Naive thymus-derived CD8-positive, alpha-beta T cell (primary cell): ENCODE data around the gene LMLN. TPM values are rescaled to one million over a fixed set of nuclear protein-coding genes. Genes with fewer than 3 reads are reported as not detected.

Source experiments
- ATAC-seq, 2 donors: fragments of 150-1000 bp; cut with Tn5 transposase in 1 of 2; sonication (Bioruptor Pico), chemical (Tn5 transposase) in 1 of 2; 1 replicate in 1 of 2; 2 replicates in 1 of 2; pipeline ENCODE4 v1.10.0; 2021; ENCODE audit warnings: mild to moderate bottlenecking in 2 of 2, moderate library complexity in 2 of 2
- POLR2A ChIA-PET: fragments of 350-600 bp; sonication (Branson Sonifier 250); formaldehyde crosslinking; loops from one replicate; lab custom pipeline; 2021; ENCODE audit warnings: antibody characterized with exemption; lab: Charles Lee
- DNase-seq, 10 donors: peaks; one replicate each; pipeline versions ENCODE4 v3.0.0 to v3.0.0-alpha.2; 2020 to 2022
- H3K27ac Mint-ChIP-seq, 10 donors: one replicate each; pipeline ENCODE4 v1.8.0; 2020 to 2022; ENCODE audit warnings: mild to moderate bottlenecking in 10 of 10, mixed read lengths in 10 of 10, moderate library complexity in 4 of 10, inconsistent platforms in 1 of 10
- H3K27me3 Mint-ChIP-seq, 5 donors: one replicate each; pipeline ENCODE4 v1.8.0; 2021 to 2022; ENCODE audit warnings: mixed read lengths in 5 of 5
- H3K36me3 Mint-ChIP-seq, 3 donors: one replicate each; pipeline ENCODE4 v1.8.0; 2020 to 2022; ENCODE audit warnings: mixed read lengths in 3 of 3, mild to moderate bottlenecking in 2 of 3, inconsistent platforms in 1 of 3
- H3K4me1 Mint-ChIP-seq, 4 donors: one replicate each; pipeline ENCODE4 v1.8.0; 2021 to 2022; ENCODE audit warnings: mixed read lengths in 4 of 4
- H3K4me3 Mint-ChIP-seq, 10 donors: one replicate each; pipeline ENCODE4 v1.8.0; 2020 to 2022; ENCODE audit warnings: mild to moderate bottlenecking in 10 of 10, mixed read lengths in 10 of 10, moderate library complexity in 6 of 10, inconsistent platforms in 1 of 10
- H3K9me3 Mint-ChIP-seq, 9 donors: one replicate each; pipeline ENCODE4 v1.8.0; 2020 to 2022; ENCODE audit warnings: mixed read lengths in 9 of 9, mild to moderate bottlenecking in 3 of 9, inconsistent platforms in 1 of 9, moderate library complexity in 1 of 9
- polyA plus RNA-seq, 3 donors: library from polyadenylated mRNA; unstranded; fragments of 300-500 nt; fragmentation: Illumina TruSeq; gene quantifications; one replicate each; pipeline ENCODE4 v1.2.3, GENCODE V29; 2021
- total RNA-seq, 8 experiments: library from RNA in 2 of 8; stranded (reverse) in 2 of 8; gene quantifications; one replicate each; pipeline ENCODE4 v1.2.3 and lab custom pipeline; 2021 to 2026

LMLN gene
- total and polyA plus RNA-seq, 5 experiments from 2014 or later, result 3.3 to 13.2 (median 4.9) TPM

- H3K4me1 Mint-ChIP-seq, result peaks cover 0 to 1% (median 0%) of the 10 kb centered on the region in 4 donors
- H3K27me3 Mint-ChIP-seq, result peaks cover 9 to 41% (median 27%) of the 10 kb centered on the region in 5 donors
- no peak overlapping the region for H3K27ac Mint-ChIP-seq
- POLR2A ChIA-PET, result interaction anchor here (0.6 to 1.3 kb wide), 2 partner anchors 13 to 16 kb away, joined by 3 to 4 read pairs; no protein-coding TSS in a partner anchor
- DNase-seq (no peak), ATAC-seq (no peak)
- peaks cover 0 to 35% (median 14%) of the 10 kb centered on the region in 9 donors for H3K9me3 Mint-ChIP-seq
- H3K4me3 Mint-ChIP-seq, result no peak overlapping the region
- H3K36me3 Mint-ChIP-seq, result peaks cover 0 to 20% (median 9%) of the 10 kb centered on the region in 3 donors
These were observed 133.2 kb downstream of the LMLN start for GRCh38 chr3:198093112-198093679.

Other genes starting within 250 kb of the LMLN start
- 10 to 100 TPM; 63.8 to 70.3 TPM for gene RUBCN, start 223.3 kb upstream of the LMLN start, total RNA-seq
- 10 to 100 TPM; 20.3 to 23.6 (median 21.7) TPM for gene RUBCN, start 223.3 kb upstream of the LMLN start, polyA plus RNA-seq
- 10 to 100 TPM; 66.4 to 70.2 TPM for gene FYTTD1, start 210.3 kb upstream of the LMLN start, total RNA-seq
- gene FYTTD1, start 210.3 kb upstream of the LMLN start, polyA plus RNA-seq, result 100 to 1,000 TPM in 1 of 3 donors, 10 to 100 TPM in 2; 93.5 to 123 (median 93.7) TPM
- gene LRCH3, start 169.0 kb upstream of the LMLN start, total RNA-seq, result 10 to 100 TPM; 70.2 to 81.8 TPM
- gene LRCH3, start 169.0 kb upstream of the LMLN start, polyA plus RNA-seq, result 10 to 100 TPM; 11.7 to 20.4 (median 16.6) TPM
- gene RPL35A, start 10.0 kb upstream of the LMLN start, total RNA-seq, result 1,000 to 10,000 TPM; 1,870 to 1,893 TPM
- gene RPL35A, start 10.0 kb upstream of the LMLN start, polyA plus RNA-seq, result 1,000 to 10,000 TPM; 2,221 to 2,647 (median 2,624) TPM